ENCODE measurements around the gene SRGAP3. TPM values are rescaled to one million over a fixed set of nuclear protein-coding genes. Genes with fewer than 3 reads are reported as not detected.
A peak's percentile ranks its signal among the peaks of the same experiment; 100 is the strongest.

The SRGAP3 gene
- total and polyA plus RNA-seq, 3 experiments from 2014 or later: 0.84 to 2.1 (median 1.1) TPM

- POLR2A ChIA-PET: no interaction called here
- no peak for DNase-seq
- peak overlapping the region in 1 of 8 donors; percentile 61 for H3K27ac Mint-ChIP-seq
- CTCF ChIA-PET: no interaction called here
- H3K4me1 Mint-ChIP-seq: no peaks in the 10 kb centered on the region
- Histone ChIP-seq H3K9me3 (ENCODE audit: low read length) (no peaks in the 10 kb centered on the region), H3K27ac (ENCODE audit: low read depth, low read length) (no peak overlapping the region), H3K27me3 (ENCODE audit: insufficient read depth, low read length, poor library complexity, severe bottlenecking) (no peaks in the 10 kb centered on the region), H3K4me3 (ENCODE audit: low read length) (no peak overlapping the region), H3K4me1 (ENCODE audit: insufficient read depth, low read length) (no peaks in the 10 kb centered on the region), H3K36me3 (ENCODE audit: insufficient read depth, low read length) (peaks cover 10% of the 10 kb centered on the region)
- peaks cover 16 to 54% (median 24%) of the 10 kb centered on the region in 3 donors for H3K36me3 Mint-ChIP-seq
- H3K9me3 Mint-ChIP-seq: peaks cover 0 to 2% (median 0%) of the 10 kb centered on the region in 5 donors
- no peak overlapping the region for H3K4me3 Mint-ChIP-seq
- H3K27me3 Mint-ChIP-seq: no peaks in the 10 kb centered on the region
Measured at GRCh38 chr3:8937064-8938020, 312.1 kb downstream of the SRGAP3 start.

GRCh38 chr3:8932507-8932906, 316.9 kb downstream of the SRGAP3 start:
- Histone ChIP-seq H3K4me1 (ENCODE audit: insufficient read depth, low read length) (no peaks in the 10 kb centered on the region), H3K9me3 (ENCODE audit: low read length) (no peaks in the 10 kb centered on the region), H3K27ac (ENCODE audit: low read depth, low read length) (no peak overlapping the region), H3K27me3 (ENCODE audit: insufficient read depth, low read length, poor library complexity, severe bottlenecking) (no peaks in the 10 kb centered on the region), H3K4me3 (ENCODE audit: low read length) (no peak overlapping the region), H3K36me3 (ENCODE audit: insufficient read depth, low read length) (no peaks in the 10 kb centered on the region)
- H3K4me1 Mint-ChIP-seq: no peaks in the 10 kb centered on the region
- no peaks in the 10 kb centered on the region for H3K9me3 Mint-ChIP-seq
- ChIA-PET CTCF (no interaction called here), POLR2A (no interaction called here)
- no peak for DNase-seq
- no peak overlapping the region for H3K4me3 Mint-ChIP-seq
- H3K27me3 Mint-ChIP-seq: no peaks in the 10 kb centered on the region
- H3K27ac Mint-ChIP-seq: no peak overlapping the region
- H3K36me3 Mint-ChIP-seq: peaks cover 6 to 26% (median 16%) of the 10 kb centered on the region in 3 donors

- H3K27me3 ChIP-seq (ENCODE audit: insufficient read depth, low read length, poor library complexity, severe bottlenecking): no peaks in the 10 kb centered on the region
- H3K9me3 Mint-ChIP-seq: no peaks in the 10 kb centered on the region
- H3K9me3 ChIP-seq (ENCODE audit: low read length): no peaks in the 10 kb centered on the region
- no peak overlapping the region for H3K27ac Mint-ChIP-seq
- no peak for DNase-seq
- H3K4me3 ChIP-seq (ENCODE audit: low read length): no peak overlapping the region
- no peaks in the 10 kb centered on the region for H3K36me3 ChIP-seq (ENCODE audit: insufficient read depth, low read length)
- no peaks in the 10 kb centered on the region for H3K4me1 ChIP-seq (ENCODE audit: insufficient read depth, low read length)
- no peaks in the 10 kb centered on the region for H3K27me3 Mint-ChIP-seq
- no peak overlapping the region for H3K4me3 Mint-ChIP-seq
- CTCF ChIA-PET: no interaction called here
- peaks cover 11 to 22% (median 14%) of the 10 kb centered on the region in 3 donors for H3K36me3 Mint-ChIP-seq
- POLR2A ChIA-PET: no interaction called here
- no peaks in the 10 kb centered on the region for H3K4me1 Mint-ChIP-seq
- no peak overlapping the region for H3K27ac ChIP-seq (ENCODE audit: low read depth, low read length)
Measured at GRCh38 chr3:8931342-8931741, 318.1 kb downstream of the SRGAP3 start.

Other genes starting within 250 kb of the SRGAP3 start
- gene THUMPD3, start 113.4 kb upstream of the SRGAP3 start, total RNA-seq: 10 to 100 TPM; 58.4 to 58.5 TPM
- gene THUMPD3, start 113.4 kb upstream of the SRGAP3 start, polyA plus RNA-seq: 19.5 TPM
- gene SETD5, start 148.0 kb upstream of the SRGAP3 start, total RNA-seq: 10 to 100 TPM; 89.8 to 97.2 TPM
- 40.0 TPM for gene SETD5, start 148.0 kb upstream of the SRGAP3 start, polyA plus RNA-seq

Measured in CD8-positive, alpha-beta memory T cell (primary cell).